Tibial nerve (tissue), 4 donors: Measurements from ENCODE around the gene IGSF9. TPM values are rescaled to one million over a fixed set of nuclear protein-coding genes. Genes with fewer than 3 reads are reported as not detected.

Source experiments
- DNase-seq, 2 donors: peaks; one replicate each; pipeline ENCODE4 v3.0.0-alpha.2; 2019; ENCODE audit warnings: low spot score in 2 of 2
- H3K27ac ChIP-seq, 4 donors: fragments of 200-600 bp; sonication (generic) in 3 of 4; one replicate each; pipeline ENCODE4 v1.5.1; 2017 to 2019; ENCODE audit warnings: mild to moderate bottlenecking in 1 of 4
- H3K27me3 ChIP-seq, 2 donors: fragments of 200-600 bp; sonication (generic) in 1 of 2; one replicate each; pipeline versions ENCODE4 v1.5.1 to v1.6.0; 2017 to 2019
- H3K36me3 ChIP-seq, 3 donors: fragments of 200-600 bp; sonication (generic); one replicate each; pipeline ENCODE4 v1.5.1; 2018 to 2019
- H3K4me1 ChIP-seq, 4 donors: fragments of 200-600 bp; sonication (generic) in 3 of 4; one replicate each; pipeline ENCODE4 v1.5.1; 2017 to 2019
- H3K4me3 ChIP-seq, 4 donors: fragments of 200-600 bp; sonication (generic) in 3 of 4; one replicate each; pipeline ENCODE4 v1.5.1; 2017 to 2019; ENCODE audit warnings: mild to moderate bottlenecking in 1 of 4, moderate library complexity in 1 of 4
- H3K9me3 ChIP-seq, 4 donors: fragments of 200-600 bp; sonication (generic) in 3 of 4; one replicate each; pipeline ENCODE4 v1.5.1; 2017 to 2019
- EP300 ChIP-seq, 2 donors: sonication (generic); formaldehyde crosslinking; IDR thresholded peaks; one replicate each; pipeline ENCODE4 v1.6.1; 2017; ENCODE audit warnings: antibody characterized with exemption in 2 of 2, mild to moderate bottlenecking in 1 of 2
- POLR2A ChIP-seq, 2 donors: fragments of 450-650 bp; IDR thresholded peaks; one replicate each; pipeline ENCODE4 v1.6.1; 2017; ENCODE audit warnings: antibody characterized with exemption in 2 of 2, mild to moderate bottlenecking in 2 of 2, moderate library complexity in 2 of 2
- WGBS, 2 donors: methylation state at CpG; one replicate each; pipeline ENCODE4 v1.1.5; 2018; 5-methylcytosine and 5-hydroxymethylcytosine counted together
- total RNA-seq, 4 donors: library from RNA; depleted of rRNA; stranded (reverse); fragments of >200 nt; gene quantifications; one replicate each; pipeline ENCODE4 v1.1.0, GENCODE V29; 2016
- TF ChIP-seq, protein P1 (sequence below), 5 experiments: fragments of 200-600 bp in 3 of 5; fragments of 450-650 bp in 2 of 5; sonication (generic) in 3 of 5; IDR thresholded peaks; one replicate each; pipeline ENCODE4 v1.5.1; 2016 to 2019; ENCODE audit warnings: antibody characterized with exemption in 5 of 5, mild to moderate bottlenecking in 3 of 5, moderate library complexity in 2 of 5

The IGSF9 gene, protein sequence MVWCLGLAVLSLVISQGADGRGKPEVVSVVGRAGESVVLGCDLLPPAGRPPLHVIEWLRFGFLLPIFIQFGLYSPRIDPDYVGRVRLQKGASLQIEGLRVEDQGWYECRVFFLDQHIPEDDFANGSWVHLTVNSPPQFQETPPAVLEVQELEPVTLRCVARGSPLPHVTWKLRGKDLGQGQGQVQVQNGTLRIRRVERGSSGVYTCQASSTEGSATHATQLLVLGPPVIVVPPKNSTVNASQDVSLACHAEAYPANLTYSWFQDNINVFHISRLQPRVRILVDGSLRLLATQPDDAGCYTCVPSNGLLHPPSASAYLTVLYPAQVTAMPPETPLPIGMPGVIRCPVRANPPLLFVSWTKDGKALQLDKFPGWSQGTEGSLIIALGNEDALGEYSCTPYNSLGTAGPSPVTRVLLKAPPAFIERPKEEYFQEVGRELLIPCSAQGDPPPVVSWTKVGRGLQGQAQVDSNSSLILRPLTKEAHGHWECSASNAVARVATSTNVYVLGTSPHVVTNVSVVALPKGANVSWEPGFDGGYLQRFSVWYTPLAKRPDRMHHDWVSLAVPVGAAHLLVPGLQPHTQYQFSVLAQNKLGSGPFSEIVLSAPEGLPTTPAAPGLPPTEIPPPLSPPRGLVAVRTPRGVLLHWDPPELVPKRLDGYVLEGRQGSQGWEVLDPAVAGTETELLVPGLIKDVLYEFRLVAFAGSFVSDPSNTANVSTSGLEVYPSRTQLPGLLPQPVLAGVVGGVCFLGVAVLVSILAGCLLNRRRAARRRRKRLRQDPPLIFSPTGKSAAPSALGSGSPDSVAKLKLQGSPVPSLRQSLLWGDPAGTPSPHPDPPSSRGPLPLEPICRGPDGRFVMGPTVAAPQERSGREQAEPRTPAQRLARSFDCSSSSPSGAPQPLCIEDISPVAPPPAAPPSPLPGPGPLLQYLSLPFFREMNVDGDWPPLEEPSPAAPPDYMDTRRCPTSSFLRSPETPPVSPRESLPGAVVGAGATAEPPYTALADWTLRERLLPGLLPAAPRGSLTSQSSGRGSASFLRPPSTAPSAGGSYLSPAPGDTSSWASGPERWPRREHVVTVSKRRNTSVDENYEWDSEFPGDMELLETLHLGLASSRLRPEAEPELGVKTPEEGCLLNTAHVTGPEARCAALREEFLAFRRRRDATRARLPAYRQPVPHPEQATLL
- under 1 TPM in 2 of 4 donors, not detected in 2; 0.20 to 0.63 TPM for total RNA-seq

DNA sequence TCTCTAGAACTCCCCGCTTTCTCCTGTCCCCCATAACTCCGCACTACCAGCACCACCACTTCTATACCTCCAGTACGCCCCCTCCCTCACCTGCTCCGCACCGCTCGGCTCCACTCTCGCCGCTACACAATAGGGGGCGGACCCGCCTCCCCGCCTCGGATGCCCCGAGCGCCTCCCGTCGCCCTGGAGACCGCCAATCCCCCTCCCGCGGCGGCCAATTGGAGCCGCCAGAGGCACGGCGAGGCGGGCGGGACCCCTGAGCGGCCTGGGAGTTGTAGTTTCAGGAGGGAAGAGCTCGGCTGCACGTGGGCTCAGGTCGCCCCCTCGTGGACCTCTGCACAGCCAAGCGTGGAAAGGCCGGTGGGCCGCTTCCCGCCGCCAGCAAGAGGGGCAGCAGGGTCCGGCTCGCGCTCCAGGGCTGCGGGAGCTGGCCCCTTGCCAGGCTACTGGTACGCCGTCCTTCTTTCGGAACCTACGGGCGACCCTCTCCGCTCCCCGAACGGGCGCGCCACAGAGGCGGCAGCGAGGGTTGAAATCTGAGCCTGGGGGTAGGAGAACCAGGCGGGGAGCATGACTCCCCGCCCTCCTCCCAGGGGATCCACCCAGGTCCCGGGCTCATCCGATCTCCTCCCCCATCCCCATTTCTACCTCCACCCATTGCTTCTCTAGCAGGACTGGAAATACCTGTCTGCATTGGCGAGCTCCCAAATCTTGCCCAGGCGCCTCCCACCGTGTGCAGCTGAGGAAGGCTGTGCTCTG is at the start of gene IGSF9:
IGSF9 (minus strand) TSS at position 131 of the 759 bp plus-strand sequence. CDS start 2,159 bp downstream, outside the sequence.
- no peaks in the 10 kb centered on the region for H3K9me3 ChIP-seq
- peak within 1 kb of the TSS; percentile 28 to 55 (median 38) for H3K4me3 ChIP-seq
- peaks cover 0 to 31% of the 10 kb centered on the region in 2 donors for H3K27me3 ChIP-seq
- peak in 1 of 2 donors; percentile 36 for DNase-seq
- peaks cover 0 to 15% (median 5%) of the 10 kb centered on the region in 4 donors for H3K4me1 ChIP-seq
- WGBS, 2 donors = 2 to 3% methylated on average over 38 to 56 of the region's 58 CpGs
- peak within 1 kb of the TSS in 2 of 4 donors; percentile 2 to 54 for H3K27ac ChIP-seq
- TF ChIP-seq POLR2A (IDR thresholded peaks at IDR 0.05) = no peak
- TF ChIP-seq, protein P1, sequence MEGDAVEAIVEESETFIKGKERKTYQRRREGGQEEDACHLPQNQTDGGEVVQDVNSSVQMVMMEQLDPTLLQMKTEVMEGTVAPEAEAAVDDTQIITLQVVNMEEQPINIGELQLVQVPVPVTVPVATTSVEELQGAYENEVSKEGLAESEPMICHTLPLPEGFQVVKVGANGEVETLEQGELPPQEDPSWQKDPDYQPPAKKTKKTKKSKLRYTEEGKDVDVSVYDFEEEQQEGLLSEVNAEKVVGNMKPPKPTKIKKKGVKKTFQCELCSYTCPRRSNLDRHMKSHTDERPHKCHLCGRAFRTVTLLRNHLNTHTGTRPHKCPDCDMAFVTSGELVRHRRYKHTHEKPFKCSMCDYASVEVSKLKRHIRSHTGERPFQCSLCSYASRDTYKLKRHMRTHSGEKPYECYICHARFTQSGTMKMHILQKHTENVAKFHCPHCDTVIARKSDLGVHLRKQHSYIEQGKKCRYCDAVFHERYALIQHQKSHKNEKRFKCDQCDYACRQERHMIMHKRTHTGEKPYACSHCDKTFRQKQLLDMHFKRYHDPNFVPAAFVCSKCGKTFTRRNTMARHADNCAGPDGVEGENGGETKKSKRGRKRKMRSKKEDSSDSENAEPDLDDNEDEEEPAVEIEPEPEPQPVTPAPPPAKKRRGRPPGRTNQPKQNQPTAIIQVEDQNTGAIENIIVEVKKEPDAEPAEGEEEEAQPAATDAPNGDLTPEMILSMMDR (IDR thresholded peaks at IDR 0.05) = peak; percentile 27 to 75 (median 43)
- no peaks in the 10 kb centered on the region for H3K36me3 ChIP-seq

DNA sequence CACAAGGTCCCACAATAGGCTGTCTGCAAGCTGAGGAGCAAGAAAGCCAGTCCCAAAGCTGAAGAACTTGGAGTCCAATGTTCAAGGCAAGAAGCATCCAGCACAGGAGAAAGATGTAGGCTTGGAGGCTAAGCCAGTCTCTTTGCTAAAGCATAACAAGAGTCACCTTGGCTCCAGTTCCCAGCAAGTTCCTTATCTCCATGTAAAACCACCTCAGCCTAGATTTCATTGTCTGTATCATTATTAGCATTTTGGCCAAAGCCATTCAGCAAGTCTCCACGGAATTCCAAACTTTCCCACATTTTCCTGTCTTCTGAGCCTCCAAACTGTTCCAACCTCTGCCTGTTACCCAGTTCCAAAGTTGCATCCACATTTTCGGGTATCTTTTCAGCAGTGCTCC is 49.5 kb upstream of the IGSF9 start:
- Histone ChIP-seq H3K4me1 (no peaks in the 10 kb centered on the region), H3K9me3 (no peaks in the 10 kb centered on the region), H3K27me3 (no peaks in the 10 kb centered on the region), H3K36me3 (no peaks in the 10 kb centered on the region), H3K27ac (no peak overlapping the region), H3K4me3 (no peak overlapping the region)
- TF ChIP-seq EP300 (IDR thresholded peaks at IDR 0.05) (no peak), POLR2A (IDR thresholded peaks at IDR 0.05) (no peak)
- TF ChIP-seq, protein P1 (IDR thresholded peaks at IDR 0.05) = no peak
- 88 to 95% methylated on average over 2 of the region's 2 CpGs for WGBS, 2 donors
- no peak for DNase-seq

DNA sequence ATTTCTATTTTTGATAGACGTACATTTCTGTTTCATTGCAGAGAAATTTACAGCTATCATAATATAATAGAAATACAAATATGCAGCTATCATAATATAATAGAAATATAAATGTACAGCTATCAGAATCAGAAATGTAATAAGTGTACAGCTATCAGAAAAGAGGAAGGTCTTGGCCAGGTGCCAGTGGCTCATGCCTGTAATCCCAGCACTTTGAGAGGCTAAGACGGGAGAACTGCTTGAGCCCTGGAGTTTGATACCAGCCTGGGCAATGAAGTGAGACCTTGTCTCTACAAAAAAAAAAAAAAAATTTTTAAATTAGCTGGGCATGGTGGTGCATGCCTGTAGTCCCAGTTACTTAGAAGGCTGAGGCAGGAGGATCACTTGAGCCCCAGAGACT is 48.5 kb upstream of the IGSF9 start:
- Histone ChIP-seq H3K4me1 (no peaks in the 10 kb centered on the region), H3K36me3 (no peaks in the 10 kb centered on the region), H3K27ac (no peak overlapping the region), H3K9me3 (no peaks in the 10 kb centered on the region), H3K27me3 (no peaks in the 10 kb centered on the region), H3K4me3 (no peak overlapping the region)
- DNase-seq = no peak
- WGBS, 2 donors = 59 to 60% methylated on average over 2 of the region's 2 CpGs
- TF ChIP-seq EP300 (IDR thresholded peaks at IDR 0.05) (no peak), POLR2A (IDR thresholded peaks at IDR 0.05) (no peak)
- TF ChIP-seq, protein P1 (IDR thresholded peaks at IDR 0.05) = no peak

DNA sequence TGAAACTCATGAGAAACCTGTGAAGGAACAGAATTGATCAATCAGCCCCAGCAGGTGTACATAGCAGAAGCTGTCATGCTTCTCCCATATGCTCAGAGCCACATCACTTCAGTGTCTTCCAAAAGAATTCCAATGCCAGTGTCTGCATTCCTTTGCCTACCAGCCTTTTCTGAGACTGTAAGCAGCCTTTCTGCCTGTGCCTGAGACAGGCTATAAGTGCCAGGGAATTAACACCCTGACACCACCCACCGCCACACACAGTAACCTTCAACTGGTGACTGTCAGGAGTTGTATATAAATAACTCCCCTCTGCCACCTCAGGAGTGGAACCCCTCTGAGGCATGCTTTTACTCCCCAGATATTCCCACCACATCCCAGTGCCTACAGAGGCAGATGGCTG is 46.7 kb upstream of the IGSF9 start:
- no peaks in the 10 kb centered on the region for H3K36me3 ChIP-seq
- H3K9me3 ChIP-seq = no peaks in the 10 kb centered on the region
- H3K27me3 ChIP-seq = no peaks in the 10 kb centered on the region
- H3K4me3 ChIP-seq = no peak overlapping the region
- no peak for DNase-seq
- H3K27ac ChIP-seq = no peak overlapping the region
- TF ChIP-seq EP300 (IDR thresholded peaks at IDR 0.05) (no peak), POLR2A (IDR thresholded peaks at IDR 0.05) (no peak)
- TF ChIP-seq, protein P1 (IDR thresholded peaks at IDR 0.05) = no peak
- H3K4me1 ChIP-seq = no peaks in the 10 kb centered on the region
- 60 to 73% methylated on average over 1 of the region's 1 CpG for WGBS, 2 donors
